BE2C (cell line): ENCODE measurements around the gene PRICKLE2.
"Not testable (repeated sequence)": the region's sequence is repeated elsewhere in the genome, so short reads cannot be mapped to it uniquely, and the experiment has no call there.

Experiments
- DNase-seq: peaks from one replicate; pipeline ENCODE4 v3.0.0-alpha.2; 2020
- H3K27me3 ChIP-seq: fragments of 250-450 bp; sonication (Bioruptor Pico); 2 replicates; pipeline ENCODE4 v1.5.1; 2020; ENCODE audit warnings: mild to moderate bottlenecking
- H3K36me3 ChIP-seq: fragments of 250-450 bp; sonication (Bioruptor Pico); 2 replicates; pipeline ENCODE4 v1.5.1; 2020; ENCODE audit warnings: mild to moderate bottlenecking
- H3K4me1 ChIP-seq: fragments of 250-450 bp; sonication (Bioruptor Pico); 2 replicates; pipeline ENCODE4 v1.5.1; 2020
- H3K4me3 ChIP-seq: 2 replicates; pipeline ENCODE4 v1.5.1; 2011; ENCODE audit warnings: low read depth, low read length
- H3K9me3 ChIP-seq: fragments of 250-450 bp; sonication (Bioruptor Pico); 2 replicates; pipeline ENCODE4 v1.5.1; 2020
- CTCF ChIP-seq: IDR thresholded peaks from 2 replicates; pipeline ENCODE4 v1.5.1; 2012; ENCODE audit warnings: mild to moderate bottlenecking, low read depth, low read length

PRICKLE2 gene

GRCh38 chr3:64097920-64098319 is 127.3 kb downstream of the PRICKLE2 start:
- DNase-seq = no peak
- H3K4me1 ChIP-seq = peaks cover 12% of the 10 kb centered on the region
- no peak overlapping the region for H3K4me3 ChIP-seq
- H3K9me3 ChIP-seq = no peaks in the 10 kb centered on the region
- no peaks in the 10 kb centered on the region for H3K27me3 ChIP-seq
- H3K36me3 ChIP-seq = no peaks in the 10 kb centered on the region
- no peak for TF ChIP-seq CTCF

- no peak for TF ChIP-seq CTCF
- DNase-seq = no peak
- Histone ChIP-seq H3K4me3 (no peak overlapping the region), H3K27me3 (no peaks in the 10 kb centered on the region), H3K9me3 (no peaks in the 10 kb centered on the region), H3K36me3 (no peaks in the 10 kb centered on the region), H3K4me1 (peaks cover 12% of the 10 kb centered on the region)
These were observed 129.5 kb downstream of the PRICKLE2 start for GRCh38 chr3:64095802-64096201.

- no peak for DNase-seq
- no peaks in the 10 kb centered on the region for H3K27me3 ChIP-seq
- no peaks in the 10 kb centered on the region for H3K9me3 ChIP-seq
- H3K4me1 ChIP-seq = peaks cover 12% of the 10 kb centered on the region
- TF ChIP-seq CTCF = no peak
- H3K36me3 ChIP-seq = no peaks in the 10 kb centered on the region
- no peak overlapping the region for H3K4me3 ChIP-seq
These were observed 130.6 kb downstream of the PRICKLE2 start for GRCh38 chr3:64094713-64095079.

GRCh38 chr3:64093825-64094712 is 131.2 kb downstream of the PRICKLE2 start:
- Histone ChIP-seq H3K9me3 (no peaks in the 10 kb centered on the region), H3K4me3 (no peak overlapping the region), H3K4me1 (peaks cover 12% of the 10 kb centered on the region), H3K27me3 (no peaks in the 10 kb centered on the region), H3K36me3 (no peaks in the 10 kb centered on the region)
- DNase-seq = no peak
- TF ChIP-seq CTCF = no peak

GRCh38 chr3:64093211-64093610 is 132.1 kb downstream of the PRICKLE2 start:
- TF ChIP-seq CTCF = no peak
- H3K27me3 ChIP-seq = no peaks in the 10 kb centered on the region
- no peak overlapping the region for H3K4me3 ChIP-seq
- no peaks in the 10 kb centered on the region for H3K36me3 ChIP-seq
- no peak for DNase-seq
- peaks cover 17% of the 10 kb centered on the region for H3K4me1 ChIP-seq
- H3K9me3 ChIP-seq = no peaks in the 10 kb centered on the region

GRCh38 chr3:64091501-64091900 is 133.8 kb downstream of the PRICKLE2 start:
- TF ChIP-seq CTCF = no peak
- H3K4me1 ChIP-seq = peaks cover 6% of the 10 kb centered on the region
- no peak for DNase-seq
- H3K9me3 ChIP-seq = no peaks in the 10 kb centered on the region
- H3K27me3 ChIP-seq = no peaks in the 10 kb centered on the region
- no peak overlapping the region for H3K4me3 ChIP-seq
- no peaks in the 10 kb centered on the region for H3K36me3 ChIP-seq

- not testable (repeated sequence) for H3K4me3 ChIP-seq
These were observed 135.9 kb downstream of the PRICKLE2 start for GRCh38 chr3:64089386-64089785.

More at GRCh38 chr3:64089386-64089785, 135.9 kb downstream of the PRICKLE2 start:
- not testable (repeated sequence) for DNase-seq, H3K4me1 ChIP-seq, H3K27me3 ChIP-seq, H3K36me3 ChIP-seq, H3K9me3 ChIP-seq
